ENCODE measurements around the gene DTX3.

Gene DTX3

DNA sequence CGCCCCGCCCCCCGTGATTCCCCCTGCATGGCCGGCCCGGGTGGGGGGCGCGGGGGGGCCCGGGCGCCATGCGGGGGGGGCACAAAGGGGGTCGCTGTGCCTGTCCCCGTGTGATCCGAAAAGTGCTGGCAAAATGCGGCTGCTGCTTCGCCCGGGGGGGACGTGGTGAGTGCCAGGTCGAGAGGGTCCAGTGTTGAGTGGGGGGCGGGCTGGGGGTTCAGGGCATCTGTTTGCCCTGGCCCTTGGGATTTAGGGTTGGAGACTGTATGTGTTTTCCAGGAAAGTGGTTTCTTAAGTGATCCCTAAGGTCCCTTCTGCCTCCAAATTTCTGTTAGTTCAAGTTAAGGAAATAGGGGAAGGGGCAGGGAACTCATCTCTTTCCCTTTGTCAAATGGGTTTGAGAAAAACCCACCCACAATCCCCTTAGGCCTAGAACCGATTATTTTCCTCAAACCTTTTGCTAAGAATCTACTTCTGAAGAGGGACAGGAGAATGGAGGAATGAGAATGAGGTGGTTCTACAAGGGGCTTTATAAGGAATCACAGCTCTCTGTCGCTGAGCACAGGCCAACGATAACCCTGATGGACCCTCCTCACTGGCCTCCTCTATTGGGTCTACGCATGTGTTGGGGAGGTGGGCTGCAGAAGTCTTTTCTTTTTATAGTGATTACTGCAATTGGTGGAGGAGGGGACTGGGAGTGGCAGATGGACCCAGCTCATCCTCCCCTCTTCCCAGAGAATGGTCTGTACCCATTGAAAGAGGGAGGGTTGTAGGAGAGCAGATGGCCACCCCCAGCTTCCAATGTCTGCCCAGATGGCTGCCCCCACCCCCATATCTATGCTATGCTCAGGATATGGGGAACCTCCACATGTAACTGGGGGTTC is 7.4 kb downstream of the DTX3 start:
- TF ChIP-seq HDGF (IDR thresholded peaks at IDR 0.05; ENCODE audit: borderline replicate concordance): no peak
- no peak for TF ChIP-seq L3MBTL2 (conservative IDR thresholded peaks at IDR 0.05)
- TF ChIP-seq SUZ12 (IDR thresholded peaks at IDR 0.05): no peak
- no peak for TF ChIP-seq FOXA1 (IDR thresholded peaks at IDR 0.05)
- TF ChIP-seq BHLHE40 (IDR thresholded peaks at IDR 0.05; ENCODE audit: borderline replicate concordance): no peak
- no peak for TF ChIP-seq NFRKB (IDR thresholded peaks at IDR 0.05)
- TF ChIP-seq FOXM1 (IDR thresholded peaks at IDR 0.05; ENCODE audit: borderline replicate concordance): no peak
- no peak for TF ChIP-seq SP1 (IDR thresholded peaks at IDR 0.05)
- TF ChIP-seq FOXK2 (IDR thresholded peaks at IDR 0.05): no peak
- no peak for TF ChIP-seq CTBP1 (IDR thresholded peaks at IDR 0.05; ENCODE audit: borderline replicate concordance)
- no peak for TF ChIP-seq ZNF384 (IDR thresholded peaks at IDR 0.05)
- TF ChIP-seq PKNOX1 (IDR thresholded peaks at IDR 0.05): no peak
- no peak for TF ChIP-seq ARNT (IDR thresholded peaks at IDR 0.05)
- no peak for TF ChIP-seq ELF4 (IDR thresholded peaks at IDR 0.05)
- no peak for TF ChIP-seq LEF1 (IDR thresholded peaks at IDR 0.05; ENCODE audit: borderline replicate concordance)
- no peak for TF ChIP-seq TARDBP (IDR thresholded peaks at IDR 0.05)
- no peak for DNase-seq (ENCODE audit: extremely low spot score)
- CTCF ChIA-PET: interaction anchor here (0.7 to 3.0 kb wide), 3 partner anchors 9 to 28 kb away, joined by 3 to 20 read pairs (median 3); no protein-coding TSS in a partner anchor
- POLR2A ChIA-PET: interaction anchor here (0.7 to 4.7 kb wide), 12 partner anchors 8 to 152 kb away, joined by 3 to 41 read pairs (median 4); partner anchors contain the start of genes DCTN2, GLI1 and PIP4K2C

GRCh38 chr12:57612711-57613426 is 8.2 kb downstream of the DTX3 start:
- no peak for DNase-seq (ENCODE audit: extremely low spot score)
- POLR2A ChIA-PET: interaction anchor here (0.7 to 4.7 kb wide), 3 partner anchors 18 to 120 kb away, joined by 3 to 41 read pairs (median 4); partner anchors contain the start of gene PIP4K2C
- TF ChIP-seq TARDBP (IDR thresholded peaks at IDR 0.05) (no peak), L3MBTL2 (conservative IDR thresholded peaks at IDR 0.05) (no peak), ARNT (IDR thresholded peaks at IDR 0.05) (no peak), ELF4 (IDR thresholded peaks at IDR 0.05) (no peak), CTBP1 (IDR thresholded peaks at IDR 0.05; ENCODE audit: borderline replicate concordance) (no peak), BHLHE40 (IDR thresholded peaks at IDR 0.05; ENCODE audit: borderline replicate concordance) (no peak), FOXA1 (IDR thresholded peaks at IDR 0.05) (no peak), FOXM1 (IDR thresholded peaks at IDR 0.05; ENCODE audit: borderline replicate concordance) (no peak), ZNF384 (IDR thresholded peaks at IDR 0.05) (no peak), LEF1 (IDR thresholded peaks at IDR 0.05; ENCODE audit: borderline replicate concordance) (no peak), FOXK2 (IDR thresholded peaks at IDR 0.05) (no peak), PKNOX1 (IDR thresholded peaks at IDR 0.05) (no peak), SP1 (IDR thresholded peaks at IDR 0.05) (no peak), SUZ12 (IDR thresholded peaks at IDR 0.05) (no peak), HDGF (IDR thresholded peaks at IDR 0.05; ENCODE audit: borderline replicate concordance) (no peak), NFRKB (IDR thresholded peaks at IDR 0.05) (no peak)
- CTCF ChIA-PET: interaction anchor here (0.7 to 3.0 kb wide), 3 partner anchors 10 to 29 kb away, joined by 3 to 20 read pairs (median 3); no protein-coding TSS in a partner anchor

DNA sequence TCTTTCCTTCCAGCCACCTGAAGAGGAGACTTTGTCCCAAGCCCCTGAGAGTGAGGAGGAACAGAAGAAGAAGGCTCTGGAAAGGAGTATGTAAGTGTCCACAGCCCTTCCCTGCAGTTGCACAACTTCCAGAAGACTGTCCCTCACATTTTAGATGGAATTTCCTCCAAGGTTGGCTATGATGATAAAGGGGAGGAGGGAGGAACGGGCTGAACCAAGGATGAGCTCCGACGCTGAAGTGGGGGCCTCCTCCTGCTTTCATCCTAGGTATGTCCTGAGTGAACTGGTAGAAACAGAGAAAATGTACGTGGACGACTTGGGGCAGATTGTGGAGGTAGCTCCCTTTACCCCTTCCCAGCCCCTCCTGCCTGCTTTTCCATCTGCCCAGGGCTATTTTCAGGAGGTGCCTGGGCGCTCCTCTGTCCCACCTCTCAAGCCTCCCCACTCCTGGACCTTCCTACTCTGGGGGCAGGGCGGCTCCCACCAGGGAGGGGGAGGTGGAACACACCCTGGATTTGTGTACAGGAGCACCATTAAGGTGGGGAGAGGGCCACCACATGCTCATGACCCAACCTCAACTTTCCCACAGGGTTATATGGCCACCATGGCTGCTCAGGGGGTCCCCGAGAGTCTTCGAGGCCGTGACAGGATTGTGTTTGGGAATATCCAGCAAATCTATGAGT is 8.9 kb downstream of the DTX3 start:
- POLR2A ChIA-PET: interaction anchor here (0.7 to 4.7 kb wide), 3 partner anchors 18 to 67 kb away, joined by 3 to 41 read pairs (median 4); partner anchors contain the start of gene PIP4K2C
- CTCF ChIA-PET: interaction anchor here (1.1 to 3.0 kb wide), 2 partner anchors 9 to 30 kb away, joined by 3 to 20 read pairs; no protein-coding TSS in a partner anchor

More for the DNA sequence above, 8.9 kb downstream of the DTX3 start:
- TF ChIP-seq NFRKB (IDR thresholded peaks at IDR 0.05) (no peak), FOXK2 (IDR thresholded peaks at IDR 0.05) (no peak), TARDBP (IDR thresholded peaks at IDR 0.05) (no peak), SUZ12 (IDR thresholded peaks at IDR 0.05) (no peak), LEF1 (IDR thresholded peaks at IDR 0.05; ENCODE audit: borderline replicate concordance) (no peak), BHLHE40 (IDR thresholded peaks at IDR 0.05; ENCODE audit: borderline replicate concordance) (no peak), L3MBTL2 (conservative IDR thresholded peaks at IDR 0.05) (no peak), PKNOX1 (IDR thresholded peaks at IDR 0.05) (no peak), FOXA1 (IDR thresholded peaks at IDR 0.05) (no peak), ARNT (IDR thresholded peaks at IDR 0.05) (no peak), ELF4 (IDR thresholded peaks at IDR 0.05) (no peak), SP1 (IDR thresholded peaks at IDR 0.05) (no peak), CTBP1 (IDR thresholded peaks at IDR 0.05; ENCODE audit: borderline replicate concordance) (no peak), HDGF (IDR thresholded peaks at IDR 0.05; ENCODE audit: borderline replicate concordance) (no peak), ZNF384 (IDR thresholded peaks at IDR 0.05) (no peak)
- no peak for DNase-seq (ENCODE audit: extremely low spot score)
